HG02981 (cell line): Measurements from ENCODE around the gene TLCD3B.

Experiments used
- ATAC-seq: cut with Tn5 transposase; IDR thresholded peaks from one replicate; pipeline ENCODE4 v1.9.1; 2021; ENCODE audit warnings: mild to moderate bottlenecking, moderate library complexity; ENCODE audit not compliant: unreplicated experiment

The TLCD3B gene

GRCh38 chr16:30006659-30007377 is 24.3 kb downstream of the TLCD3B start:
- ATAC-seq, result no peak

GRCh38 chr16:30006095-30006473 is 25.0 kb downstream of the TLCD3B start:
- ATAC-seq, result no peak

- no peak for ATAC-seq
These were observed 25.6 kb downstream of the TLCD3B start for GRCh38 chr16:30005341-30006094.

- ATAC-seq, result no peak
These were observed 26.2 kb downstream of the TLCD3B start for GRCh38 chr16:30004811-30005242.

- no peak for ATAC-seq
These were observed 26.7 kb downstream of the TLCD3B start for GRCh38 chr16:30004424-30004776.

GRCh38 chr16:30003670-30004423 is 27.2 kb downstream of the TLCD3B start:
- no peak for ATAC-seq

- ATAC-seq, result no peak
These were observed 28.3 kb downstream of the TLCD3B start for GRCh38 chr16:30002614-30003346.

GRCh38 chr16:30000735-30001631 is 30.1 kb downstream of the TLCD3B start:
- ATAC-seq, result no peak

GRCh38 chr16:29999605-30000004 is 31.5 kb downstream of the TLCD3B start:
- ATAC-seq, result no peak

GRCh38 chr16:29996766-29997250 is 34.3 kb downstream of the TLCD3B start:
- ATAC-seq, result no peak

- ATAC-seq, result peak; percentile 91
These were observed 34.9 kb downstream of the TLCD3B start, which contains the start of gene INO80E for GRCh38 chr16:29995911-29996765. INO80E (plus strand) TSS chr16:29996241; CDS start chr16:29996311, 70 bp downstream.

GRCh38 chr16:29995324-29995910 is 35.7 kb downstream of the TLCD3B start, which contains the start of gene HIRIP3:
HIRIP3 (minus strand) TSS chr16:29995617; CDS start chr16:29995605, 12 bp downstream.
- ATAC-seq, result peak; percentile 32

GRCh38 chr16:29994600-29995323 is 36.3 kb downstream of the TLCD3B start:
- ATAC-seq, result no peak

- no peak for ATAC-seq
These were observed 37.0 kb downstream of the TLCD3B start for GRCh38 chr16:29993903-29994599.

GRCh38 chr16:29993191-29993902 is 37.7 kb downstream of the TLCD3B start:
- no peak for ATAC-seq

GRCh38 chr16:29992344-29992967 is 38.6 kb downstream of the TLCD3B start:
- no peak for ATAC-seq
